Liver (tissue), 9 donors: ENCODE data around the gene OR52H1. TPM values are rescaled to one million over a fixed set of nuclear protein-coding genes. Genes with fewer than 3 reads are reported as not detected.
"Not testable (repeated sequence)": the region's sequence is repeated elsewhere in the genome, so short reads cannot be mapped to it uniquely, and the experiment has no call there.

Experiments
- DNase-seq: peaks from one replicate; pipeline ENCODE4 v3.0.0-alpha.2; 2017; ENCODE audit warnings: low spot score
- H3K27ac ChIP-seq, 2 donors: one replicate each; pipeline ENCODE4 v1.7.0; 2013; ENCODE audit warnings: inconsistent platforms in 2 of 2, low read length in 2 of 2, control low read depth in 1 of 2, low read depth in 1 of 2, mild to moderate bottlenecking in 1 of 2
- H3K27me3 ChIP-seq, 4 donors: one replicate each; pipeline versions ENCODE4 v1.6.1 to v1.7.0; 2013; ENCODE audit warnings: low read length in 3 of 4, inconsistent platforms in 1 of 4, mild to moderate bottlenecking in 1 of 4, moderate library complexity in 1 of 4; ENCODE audit not compliant: control insufficient read depth in 4 of 4, insufficient read depth in 4 of 4
- H3K36me3 ChIP-seq, 4 donors: one replicate each; pipeline versions ENCODE4 v1.6.1 to v1.7.0; 2013; ENCODE audit warnings: low read length in 3 of 4, mild to moderate bottlenecking in 3 of 4, low read depth in 1 of 4, moderate library complexity in 1 of 4; ENCODE audit not compliant: control insufficient read depth in 4 of 4, insufficient read depth in 3 of 4
- H3K4me1 ChIP-seq, 4 donors: one replicate each; pipeline versions ENCODE4 v1.6.1 to v1.7.0; 2013; ENCODE audit warnings: low read length in 3 of 4, mild to moderate bottlenecking in 3 of 4, moderate library complexity in 1 of 4; ENCODE audit not compliant: control insufficient read depth in 4 of 4, insufficient read depth in 4 of 4
- H3K4me3 ChIP-seq, 3 donors: one replicate each; pipeline versions ENCODE4 v1.6.1 to v1.7.0; 2013; ENCODE audit warnings: low read length in 3 of 3, control low read depth in 1 of 3, low read depth in 1 of 3, mild to moderate bottlenecking in 1 of 3
- H3K9ac ChIP-seq, 2 donors: one replicate each; pipeline ENCODE4 v1.7.0; 2013; ENCODE audit warnings: low read length in 2 of 2, mild to moderate bottlenecking in 2 of 2, moderate library complexity in 2 of 2, control low read depth in 1 of 2, low read depth in 1 of 2
- H3K9me3 ChIP-seq, 4 donors: one replicate each; pipeline versions ENCODE4 v1.6.1 to v1.7.0; 2013; ENCODE audit warnings: low read length in 3 of 4; ENCODE audit not compliant: control insufficient read depth in 4 of 4
- ATF3 ChIP-seq: IDR thresholded peaks from 2 replicates; pipeline ENCODE4 v1.6.1; 2016; ENCODE audit warnings: antibody characterized with exemption
- CTCF ChIP-seq: fragments of 150-350 bp; IDR thresholded peaks from 2 replicates; pipeline ENCODE4 v1.5.1; 2017; ENCODE audit warnings: improper control_type of control experiment, low read depth, low read length; ENCODE audit not compliant: missing input control
- FOXA1 ChIP-seq: IDR thresholded peaks from 2 replicates; pipeline ENCODE4 v1.6.1; 2016; ENCODE audit warnings: antibody characterized with exemption
- FOXA2 ChIP-seq: IDR thresholded peaks from 2 replicates; pipeline ENCODE4 v1.6.1; 2016; ENCODE audit warnings: antibody characterized with exemption
- GABPA ChIP-seq, 2 donors: IDR thresholded peaks in 1 of 2; conservative IDR thresholded peaks in 1 of 2; 2 replicates each; pipeline ENCODE4 v1.6.1; 2016; ENCODE audit warnings: antibody characterized with exemption in 2 of 2, mild to moderate bottlenecking in 1 of 2, moderate library complexity in 1 of 2
- HNF4G ChIP-seq: IDR thresholded peaks from 2 replicates; pipeline ENCODE4 v1.6.1; 2016; ENCODE audit warnings: antibody characterized with exemption
- JUND ChIP-seq, 2 donors: IDR thresholded peaks; 2 replicates each; pipeline ENCODE4 v1.6.1; 2016; ENCODE audit warnings: antibody characterized with exemption in 2 of 2
- NR2F2 ChIP-seq: IDR thresholded peaks from 2 replicates; pipeline ENCODE4 v1.6.1; 2016; ENCODE audit warnings: antibody characterized with exemption
- RAD21 ChIP-seq, 2 donors: IDR thresholded peaks; 2 replicates each; pipeline ENCODE4 v1.6.1; 2016; ENCODE audit warnings: antibody characterized with exemption in 2 of 2, mild to moderate bottlenecking in 2 of 2
- RXRA ChIP-seq, 2 donors: IDR thresholded peaks; 2 replicates each; pipeline ENCODE4 v1.6.1; 2017 to 2018; ENCODE audit warnings: antibody characterized with exemption in 2 of 2, mild to moderate bottlenecking in 1 of 2
- SP1 ChIP-seq: IDR thresholded peaks from 2 replicates; pipeline ENCODE4 v1.6.1; 2018; ENCODE audit warnings: antibody characterized with exemption, mild to moderate bottlenecking
- TAF1 ChIP-seq: conservative IDR thresholded peaks from 2 replicates; pipeline ENCODE4 v1.6.1; 2016; ENCODE audit warnings: antibody characterized with exemption, mild to moderate bottlenecking
- YY1 ChIP-seq: IDR thresholded peaks from 2 replicates; pipeline ENCODE4 v1.6.1; 2016; ENCODE audit warnings: antibody characterized with exemption, mild to moderate bottlenecking
- WGBS: extraction: QIAGEN DNeasy Blood & Tissue Kit; methylation state at CpG from one replicate; pipeline ENCODE4 v1.1.7; 2013; 5-methylcytosine and 5-hydroxymethylcytosine counted together
- polyA plus RNA-seq, 2 donors: library from polyadenylated mRNA; stranded (reverse) in 1 of 2; unstranded in 1 of 2; fragments of 200-250 nt in 1 of 2; fragments of >200 nt in 1 of 2; fragmentation: Nextera tagmentation in 1 of 2; extraction: Ambion mirVana in 1 of 2; gene quantifications; one replicate each; pipeline versions ENCODE4 v1.2.1 to v1.2.3, GENCODE V29; 2013 to 2015
- total RNA-seq, 2 donors: library from RNA; depleted of rRNA; stranded (reverse); fragments of >200 nt; gene quantifications; one replicate each; pipeline ENCODE4 v1.2.3, GENCODE V29; 2014
- TF ChIP-seq, protein P1 (sequence below): IDR thresholded peaks from 2 replicates; pipeline ENCODE4 v1.6.1; 2016; ENCODE audit warnings: antibody characterized with exemption, mild to moderate bottlenecking
- TF ChIP-seq, protein P2 (sequence below): IDR thresholded peaks from 2 replicates; pipeline ENCODE4 v1.6.1; 2016; ENCODE audit warnings: antibody characterized with exemption
- TF ChIP-seq, protein P3 (sequence below): IDR thresholded peaks from 2 replicates; pipeline ENCODE4 v1.6.1; 2016; ENCODE audit warnings: antibody characterized with exemption
- donor health status: healthy.
- donor health status: healthy.
- donor health status: healthy.
- donor health status: healthy.
- donor health status: healthy.

The OR52H1 gene
- total and polyA plus RNA-seq, 4 donors, result 0.14 to 0.33 TPM; not detected in 2

GRCh38 chr11:5593146-5593545 is 44.8 kb upstream of the OR52H1 start:
- no peaks in the 10 kb centered on the region for H3K9me3 ChIP-seq
- H3K27me3 ChIP-seq, result no peaks in the 10 kb centered on the region
- H3K4me1 ChIP-seq, result peaks cover 1 to 11% (median 6%) of the 10 kb centered on the region in 4 donors
- no peaks in the 10 kb centered on the region for H3K36me3 ChIP-seq
- TF ChIP-seq ATF3 (no peak), GABPA (IDR thresholded peaks at IDR 0.05 in 1 of 2, conservative IDR thresholded peaks at IDR 0.05 in 1 of 2) (no peak)
- 25% methylated on average over 1 of the region's 1 CpG for WGBS
- no peak overlapping the region for H3K9ac ChIP-seq
- no peak overlapping the region for H3K4me3 ChIP-seq
- H3K27ac ChIP-seq, result no peak overlapping the region
- no peak for DNase-seq

DNA sequence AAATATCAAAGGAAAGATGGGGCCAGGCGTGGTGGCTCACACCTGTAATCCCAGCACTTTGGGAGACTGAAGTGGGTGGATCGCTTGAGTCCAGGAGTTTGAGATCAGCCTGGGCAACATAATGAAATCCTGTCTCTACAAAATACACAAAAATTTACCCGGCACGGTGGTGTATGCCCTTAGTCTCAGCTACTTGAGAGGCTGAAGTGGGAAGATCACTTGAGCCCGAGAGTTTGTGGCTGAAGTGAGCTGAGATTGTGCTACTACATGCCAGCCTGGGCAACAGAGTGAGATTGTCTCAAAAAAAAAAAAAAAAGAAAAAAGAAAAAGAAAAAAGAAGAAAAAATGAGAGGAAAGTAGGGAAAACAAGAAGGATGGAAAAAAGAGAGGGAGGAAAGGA is 44.3 kb upstream of the OR52H1 start:
- H3K9me3 ChIP-seq, result no peaks in the 10 kb centered on the region
- H3K36me3 ChIP-seq, result no peaks in the 10 kb centered on the region
- WGBS, result 93% methylated on average over 5 of the region's 5 CpGs
- H3K27me3 ChIP-seq, result no peaks in the 10 kb centered on the region
- no peak overlapping the region for H3K27ac ChIP-seq
- H3K9ac ChIP-seq, result no peak overlapping the region
- no peak overlapping the region for H3K4me3 ChIP-seq
- DNase-seq, result no peak
- TF ChIP-seq ATF3 (no peak), YY1 (no peak), FOXA1 (no peak), SP1 (no peak), JUND (IDR thresholded peaks at IDR 0.05) (no peak), TAF1 (no peak), FOXA2 (no peak), RXRA (IDR thresholded peaks at IDR 0.05) (no peak), NR2F2 (no peak)
- TF ChIP-seq, protein P1, sequence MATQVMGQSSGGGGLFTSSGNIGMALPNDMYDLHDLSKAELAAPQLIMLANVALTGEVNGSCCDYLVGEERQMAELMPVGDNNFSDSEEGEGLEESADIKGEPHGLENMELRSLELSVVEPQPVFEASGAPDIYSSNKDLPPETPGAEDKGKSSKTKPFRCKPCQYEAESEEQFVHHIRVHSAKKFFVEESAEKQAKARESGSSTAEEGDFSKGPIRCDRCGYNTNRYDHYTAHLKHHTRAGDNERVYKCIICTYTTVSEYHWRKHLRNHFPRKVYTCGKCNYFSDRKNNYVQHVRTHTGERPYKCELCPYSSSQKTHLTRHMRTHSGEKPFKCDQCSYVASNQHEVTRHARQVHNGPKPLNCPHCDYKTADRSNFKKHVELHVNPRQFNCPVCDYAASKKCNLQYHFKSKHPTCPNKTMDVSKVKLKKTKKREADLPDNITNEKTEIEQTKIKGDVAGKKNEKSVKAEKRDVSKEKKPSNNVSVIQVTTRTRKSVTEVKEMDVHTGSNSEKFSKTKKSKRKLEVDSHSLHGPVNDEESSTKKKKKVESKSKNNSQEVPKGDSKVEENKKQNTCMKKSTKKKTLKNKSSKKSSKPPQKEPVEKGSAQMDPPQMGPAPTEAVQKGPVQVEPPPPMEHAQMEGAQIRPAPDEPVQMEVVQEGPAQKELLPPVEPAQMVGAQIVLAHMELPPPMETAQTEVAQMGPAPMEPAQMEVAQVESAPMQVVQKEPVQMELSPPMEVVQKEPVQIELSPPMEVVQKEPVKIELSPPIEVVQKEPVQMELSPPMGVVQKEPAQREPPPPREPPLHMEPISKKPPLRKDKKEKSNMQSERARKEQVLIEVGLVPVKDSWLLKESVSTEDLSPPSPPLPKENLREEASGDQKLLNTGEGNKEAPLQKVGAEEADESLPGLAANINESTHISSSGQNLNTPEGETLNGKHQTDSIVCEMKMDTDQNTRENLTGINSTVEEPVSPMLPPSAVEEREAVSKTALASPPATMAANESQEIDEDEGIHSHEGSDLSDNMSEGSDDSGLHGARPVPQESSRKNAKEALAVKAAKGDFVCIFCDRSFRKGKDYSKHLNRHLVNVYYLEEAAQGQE, result no peak
- H3K4me1 ChIP-seq, result peaks cover 1 to 10% (median 6%) of the 10 kb centered on the region in 4 donors

DNA sequence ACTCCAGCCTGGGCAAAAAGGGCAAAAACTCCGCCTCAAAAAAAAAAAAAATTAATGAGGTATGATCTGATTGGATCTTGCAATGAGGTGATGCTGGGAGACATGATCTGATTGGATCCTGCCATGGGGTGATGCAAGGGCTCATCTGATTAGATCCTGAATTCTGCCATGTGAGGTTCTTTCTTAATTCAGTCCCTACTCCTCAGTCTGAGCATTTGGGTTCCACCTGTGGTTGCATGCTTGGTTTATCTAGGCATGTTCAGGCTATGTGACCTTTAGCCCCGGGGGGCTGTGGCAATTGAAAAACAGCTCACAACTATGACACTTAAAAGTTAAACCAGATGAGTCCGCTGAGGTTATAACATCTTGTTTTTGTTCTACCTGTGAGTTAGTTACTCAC is 43.3 kb upstream of the OR52H1 start:
- 74% methylated on average over 3 of the region's 3 CpGs for WGBS
- H3K4me1 ChIP-seq, result peaks cover 0 to 2% (median 1%) of the 10 kb centered on the region in 4 donors
- no peak for DNase-seq
- no peak overlapping the region for H3K9ac ChIP-seq
- no peak overlapping the region for H3K27ac ChIP-seq
- H3K27me3 ChIP-seq, result no peaks in the 10 kb centered on the region
- H3K9me3 ChIP-seq, result no peaks in the 10 kb centered on the region
- H3K4me3 ChIP-seq, result no peak overlapping the region
- H3K36me3 ChIP-seq, result no peaks in the 10 kb centered on the region
- no peak for TF ChIP-seq FOXA2
- TF ChIP-seq SP1, result no peak
- TF ChIP-seq GABPA (IDR thresholded peaks at IDR 0.05 in 1 of 2, conservative IDR thresholded peaks at IDR 0.05 in 1 of 2), result no peak
- TF ChIP-seq ATF3, result no peak
- TF ChIP-seq, protein P2, sequence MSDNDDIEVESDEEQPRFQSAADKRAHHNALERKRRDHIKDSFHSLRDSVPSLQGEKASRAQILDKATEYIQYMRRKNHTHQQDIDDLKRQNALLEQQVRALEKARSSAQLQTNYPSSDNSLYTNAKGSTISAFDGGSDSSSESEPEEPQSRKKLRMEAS, result no peak
- TF ChIP-seq RAD21 (IDR thresholded peaks at IDR 0.05), result no peak
- no peak for TF ChIP-seq CTCF
- no peak for TF ChIP-seq HNF4G
- TF ChIP-seq RXRA (IDR thresholded peaks at IDR 0.05), result no peak
- TF ChIP-seq TAF1, result no peak
- no peak for TF ChIP-seq NR2F2
- TF ChIP-seq, protein P3, sequence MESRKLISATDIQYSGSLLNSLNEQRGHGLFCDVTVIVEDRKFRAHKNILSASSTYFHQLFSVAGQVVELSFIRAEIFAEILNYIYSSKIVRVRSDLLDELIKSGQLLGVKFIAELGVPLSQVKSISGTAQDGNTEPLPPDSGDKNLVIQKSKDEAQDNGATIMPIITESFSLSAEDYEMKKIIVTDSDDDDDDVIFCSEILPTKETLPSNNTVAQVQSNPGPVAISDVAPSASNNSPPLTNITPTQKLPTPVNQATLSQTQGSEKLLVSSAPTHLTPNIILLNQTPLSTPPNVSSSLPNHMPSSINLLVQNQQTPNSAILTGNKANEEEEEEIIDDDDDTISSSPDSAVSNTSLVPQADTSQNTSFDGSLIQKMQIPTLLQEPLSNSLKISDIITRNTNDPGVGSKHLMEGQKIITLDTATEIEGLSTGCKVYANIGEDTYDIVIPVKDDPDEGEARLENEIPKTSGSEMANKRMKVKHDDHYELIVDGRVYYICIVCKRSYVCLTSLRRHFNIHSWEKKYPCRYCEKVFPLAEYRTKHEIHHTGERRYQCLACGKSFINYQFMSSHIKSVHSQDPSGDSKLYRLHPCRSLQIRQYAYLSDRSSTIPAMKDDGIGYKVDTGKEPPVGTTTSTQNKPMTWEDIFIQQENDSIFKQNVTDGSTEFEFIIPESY, result no peak

DNA sequence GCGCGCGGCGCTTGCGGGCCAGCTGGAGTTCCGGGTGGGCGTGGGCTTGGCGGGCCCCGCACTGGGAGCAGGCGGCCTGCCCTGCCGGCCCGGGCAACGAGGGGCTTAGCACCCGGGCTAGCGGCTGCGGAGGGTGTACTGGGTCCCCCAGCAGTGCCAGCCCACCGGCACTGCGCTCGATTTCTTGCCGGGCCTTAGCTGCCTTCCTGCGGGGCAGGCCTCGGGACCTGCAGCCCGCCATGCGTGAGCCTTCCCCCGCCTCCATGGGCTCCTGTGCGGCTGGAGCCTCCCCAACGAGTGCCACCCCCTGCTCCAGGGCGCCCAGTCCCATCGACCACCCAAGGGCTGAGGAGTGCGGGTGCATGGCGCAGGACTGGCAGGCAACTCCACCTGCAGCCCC is 41.6 kb upstream of the OR52H1 start:
- H3K9ac ChIP-seq, H3K36me3 ChIP-seq, H3K4me1 ChIP-seq, H3K4me3 ChIP-seq, DNase-seq, H3K27me3 ChIP-seq, H3K27ac ChIP-seq, H3K9me3 ChIP-seq: not testable (repeated sequence)
- 99% methylated on average over 31 of the region's 31 CpGs for WGBS
